Measurements from ENCODE around the gene CDKL1.

CDKL1 gene

GRCh38 chr14:50380455-50380854 is 16.2 kb downstream of the CDKL1 start:
- no peaks in the 10 kb centered on the region for H3F3A ChIP-seq (ENCODE audit: control insufficient read depth, insufficient read depth)
- H3K4me1 ChIP-seq (ENCODE audit: control insufficient read depth, low read length) = no peaks in the 10 kb centered on the region
- no peaks in the 10 kb centered on the region for H3K27me3 ChIP-seq (ENCODE audit: control insufficient read depth, low read length)
- no peak overlapping the region for H3K4me3 ChIP-seq (ENCODE audit: low read length)
- no peak overlapping the region for H3K4me2 ChIP-seq (ENCODE audit: low read length)
- no peak overlapping the region for H3K27ac ChIP-seq (ENCODE audit: low read depth, low read length)
- H3K79me2 ChIP-seq (ENCODE audit: control insufficient read depth, low read length) = no peaks in the 10 kb centered on the region
- H3K9me3 ChIP-seq (ENCODE audit: control insufficient read depth, insufficient read depth, low read length) = no peaks in the 10 kb centered on the region
- no peaks in the 10 kb centered on the region for H3K9me2 ChIP-seq (replicated peaks; ENCODE audit: control insufficient read depth, low read length)
- TF ChIP-seq EZH2phosphoT487 (IDR thresholded peaks at IDR 0.05; ENCODE audit: borderline replicate concordance, low read length) = no peak
- no peak for TF ChIP-seq CTCF (IDR thresholded peaks at IDR 0.05; ENCODE audit: low read depth, low read length, poor library complexity, severe bottlenecking)
- H3K36me3 ChIP-seq (ENCODE audit: control insufficient read depth, low read length) = no peaks in the 10 kb centered on the region
- no peaks in the 10 kb centered on the region for H4K20me1 ChIP-seq (ENCODE audit: control insufficient read depth, insufficient read depth, low read depth, low read length)

- Histone ChIP-seq H3K36me3 (ENCODE audit: control insufficient read depth, low read length) (no peaks in the 10 kb centered on the region), H3K9me2 (replicated peaks; ENCODE audit: control insufficient read depth, low read length) (no peaks in the 10 kb centered on the region), H3K27ac (ENCODE audit: low read depth, low read length) (no peak overlapping the region), H3K27me3 (ENCODE audit: control insufficient read depth, low read length) (no peaks in the 10 kb centered on the region), H3K79me2 (ENCODE audit: control insufficient read depth, low read length) (no peaks in the 10 kb centered on the region), H4K20me1 (ENCODE audit: control insufficient read depth, insufficient read depth, low read depth, low read length) (no peaks in the 10 kb centered on the region), H3F3A (ENCODE audit: control insufficient read depth, insufficient read depth) (no peaks in the 10 kb centered on the region), H3K4me1 (ENCODE audit: control insufficient read depth, low read length) (no peaks in the 10 kb centered on the region), H3K4me2 (ENCODE audit: low read length) (no peak overlapping the region), H3K4me3 (ENCODE audit: low read length) (no peak overlapping the region), H3K9me3 (ENCODE audit: control insufficient read depth, insufficient read depth, low read length) (no peaks in the 10 kb centered on the region)
- TF ChIP-seq EZH2phosphoT487 (IDR thresholded peaks at IDR 0.05; ENCODE audit: borderline replicate concordance, low read length) (no peak), CTCF (IDR thresholded peaks at IDR 0.05; ENCODE audit: low read depth, low read length, poor library complexity, severe bottlenecking) (no peak)
Observed at GRCh38 chr14:50379563-50379962, 17.1 kb downstream of the CDKL1 start.

- Histone ChIP-seq H3K4me1 (ENCODE audit: control insufficient read depth, low read length) (no peaks in the 10 kb centered on the region), H3K9me3 (ENCODE audit: control insufficient read depth, insufficient read depth, low read length) (no peaks in the 10 kb centered on the region), H3K79me2 (ENCODE audit: control insufficient read depth, low read length) (no peaks in the 10 kb centered on the region), H3K27ac (ENCODE audit: low read depth, low read length) (no peak overlapping the region), H3K9me2 (replicated peaks; ENCODE audit: control insufficient read depth, low read length) (no peaks in the 10 kb centered on the region), H3K27me3 (ENCODE audit: control insufficient read depth, low read length) (no peaks in the 10 kb centered on the region), H3K4me2 (ENCODE audit: low read length) (no peak overlapping the region), H3K36me3 (ENCODE audit: control insufficient read depth, low read length) (no peaks in the 10 kb centered on the region), H3F3A (ENCODE audit: control insufficient read depth, insufficient read depth) (no peaks in the 10 kb centered on the region), H4K20me1 (ENCODE audit: control insufficient read depth, insufficient read depth, low read depth, low read length) (no peaks in the 10 kb centered on the region), H3K4me3 (ENCODE audit: low read length) (no peak overlapping the region)
- TF ChIP-seq CTCF (IDR thresholded peaks at IDR 0.05; ENCODE audit: low read depth, low read length, poor library complexity, severe bottlenecking) (no peak), EZH2phosphoT487 (IDR thresholded peaks at IDR 0.05; ENCODE audit: borderline replicate concordance, low read length) (no peak)
Observed at GRCh38 chr14:50377550-50378085, 19.1 kb downstream of the CDKL1 start.
